ENCODE data around the gene CCDC40. TPM values are rescaled to one million over a fixed set of nuclear protein-coding genes. Genes with fewer than 3 reads are reported as not detected.

The CCDC40 gene
- total RNA-seq, 1 donor from 2014 or later = 7.7 TPM

- TF ChIP-seq CTCF (IDR thresholded peaks at IDR 0.05; ENCODE audit: unreplicated experiment) = no peak
- Mint-ChIP-seq H3K4me3 (ENCODE audit: unreplicated experiment) (no peak overlapping the region), H3K27ac (ENCODE audit: unreplicated experiment) (no peak overlapping the region), H3K27me3 (ENCODE audit: unreplicated experiment) (peaks cover 1% of the 10 kb centered on the region), H3K4me1 (ENCODE audit: unreplicated experiment) (no peaks in the 10 kb centered on the region), H3K36me3 (ENCODE audit: low read depth, unreplicated experiment) (peaks cover 8% of the 10 kb centered on the region), H3K9me3 (ENCODE audit: unreplicated experiment) (no peaks in the 10 kb centered on the region)
- DNase-seq (ENCODE audit: low spot score) = no peak
These were observed 82.3 kb downstream of the CCDC40 start for GRCh38 chr17:80118601-80119270.

DNA sequence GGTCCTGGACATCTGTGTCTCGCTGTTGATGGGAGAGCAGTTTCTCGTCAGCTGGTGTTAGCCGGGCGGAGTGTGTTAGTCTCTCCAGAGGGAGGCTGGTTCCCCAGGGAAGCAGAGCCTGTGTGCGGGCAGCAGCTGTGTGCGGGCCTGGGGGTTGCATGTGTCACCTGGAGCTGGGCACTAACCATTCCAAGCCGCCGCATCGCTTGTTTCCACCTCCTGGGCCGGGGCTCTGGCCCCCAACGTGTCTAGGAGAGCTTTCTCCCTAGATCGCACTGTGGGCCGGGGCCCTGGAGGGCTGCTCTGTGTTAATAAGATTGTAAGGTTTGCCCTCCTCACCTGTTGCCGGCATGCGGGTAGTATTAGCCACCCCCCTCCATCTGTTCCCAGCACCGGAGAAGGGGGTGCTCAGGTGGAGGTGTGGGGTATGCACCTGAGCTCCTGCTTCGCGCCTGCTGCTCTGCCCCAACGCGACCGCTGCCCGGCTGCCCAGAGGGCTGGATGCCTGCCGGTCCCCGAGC is 82.9 kb downstream of the CCDC40 start:
- no peaks in the 10 kb centered on the region for H3K4me1 Mint-ChIP-seq (ENCODE audit: unreplicated experiment)
- no peak for TF ChIP-seq CTCF (IDR thresholded peaks at IDR 0.05; ENCODE audit: unreplicated experiment)
- H3K27ac Mint-ChIP-seq (ENCODE audit: unreplicated experiment) = no peak overlapping the region
- no peak for DNase-seq (ENCODE audit: low spot score)
- H3K9me3 Mint-ChIP-seq (ENCODE audit: unreplicated experiment) = no peaks in the 10 kb centered on the region
- no peak overlapping the region for H3K4me3 Mint-ChIP-seq (ENCODE audit: unreplicated experiment)
- H3K27me3 Mint-ChIP-seq (ENCODE audit: unreplicated experiment) = peaks cover 1% of the 10 kb centered on the region
- H3K36me3 Mint-ChIP-seq (ENCODE audit: low read depth, unreplicated experiment) = peaks cover 8% of the 10 kb centered on the region

DNA sequence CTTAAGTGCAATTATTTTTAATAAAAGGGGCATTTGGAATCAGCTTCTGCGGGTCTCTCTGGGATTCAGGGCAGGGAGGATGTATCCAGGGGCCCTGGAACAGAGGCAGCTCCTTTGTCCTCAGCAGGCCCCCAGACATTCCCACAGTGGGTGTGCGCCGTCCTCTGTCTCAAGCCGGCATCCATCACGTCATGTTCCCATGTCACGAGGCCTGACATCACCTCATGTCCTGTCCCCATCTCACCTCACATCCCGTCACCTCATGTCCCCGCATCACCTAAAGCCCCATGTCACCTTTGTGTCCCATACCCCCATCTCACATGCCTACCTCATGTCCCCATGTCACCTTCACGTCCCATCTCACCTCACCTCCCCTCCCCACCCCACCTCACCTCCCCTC is 83.4 kb downstream of the CCDC40 start:
- Mint-ChIP-seq H3K27me3 (ENCODE audit: unreplicated experiment) (peaks cover 1% of the 10 kb centered on the region), H3K27ac (ENCODE audit: unreplicated experiment) (no peak overlapping the region), H3K4me1 (ENCODE audit: unreplicated experiment) (no peaks in the 10 kb centered on the region), H3K9me3 (ENCODE audit: unreplicated experiment) (no peaks in the 10 kb centered on the region), H3K36me3 (ENCODE audit: low read depth, unreplicated experiment) (peaks cover 8% of the 10 kb centered on the region), H3K4me3 (ENCODE audit: unreplicated experiment) (no peak overlapping the region)
- no peak for DNase-seq (ENCODE audit: low spot score)
- TF ChIP-seq CTCF (IDR thresholded peaks at IDR 0.05; ENCODE audit: unreplicated experiment) = no peak

- DNase-seq (ENCODE audit: low spot score) = no peak
- Mint-ChIP-seq H3K27me3 (ENCODE audit: unreplicated experiment) (no peaks in the 10 kb centered on the region), H3K4me3 (ENCODE audit: unreplicated experiment) (no peak overlapping the region), H3K27ac (ENCODE audit: unreplicated experiment) (no peak overlapping the region), H3K36me3 (ENCODE audit: low read depth, unreplicated experiment) (no peaks in the 10 kb centered on the region), H3K9me3 (ENCODE audit: unreplicated experiment) (no peaks in the 10 kb centered on the region), H3K4me1 (ENCODE audit: unreplicated experiment) (no peaks in the 10 kb centered on the region)
- TF ChIP-seq CTCF (IDR thresholded peaks at IDR 0.05; ENCODE audit: unreplicated experiment) = no peak
These were observed 85.7 kb downstream of the CCDC40 start for GRCh38 chr17:80122026-80122575.

- no peaks in the 10 kb centered on the region for H3K36me3 Mint-ChIP-seq (ENCODE audit: low read depth, unreplicated experiment)
- no peaks in the 10 kb centered on the region for H3K9me3 Mint-ChIP-seq (ENCODE audit: unreplicated experiment)
- H3K27ac Mint-ChIP-seq (ENCODE audit: unreplicated experiment) = no peak overlapping the region
- H3K4me1 Mint-ChIP-seq (ENCODE audit: unreplicated experiment) = no peaks in the 10 kb centered on the region
- H3K4me3 Mint-ChIP-seq (ENCODE audit: unreplicated experiment) = no peak overlapping the region
- no peaks in the 10 kb centered on the region for H3K27me3 Mint-ChIP-seq (ENCODE audit: unreplicated experiment)
- DNase-seq (ENCODE audit: low spot score) = no peak
- TF ChIP-seq CTCF (IDR thresholded peaks at IDR 0.05; ENCODE audit: unreplicated experiment) = no peak
These were observed 86.6 kb downstream of the CCDC40 start for GRCh38 chr17:80122926-80123505.
